Upper lobe of left lung (tissue), 6 donors: Measurements from ENCODE around the gene SMAD9. TPM values are rescaled to one million over a fixed set of nuclear protein-coding genes. Genes with fewer than 3 reads are reported as not detected.

Experiments
- ATAC-seq, 2 donors: fragments of 200-7000 bp; cut with Tn5 transposase; one replicate each; pipeline ENCODE4 v1.9.1; 2022; ENCODE audit warnings: mild to moderate bottlenecking in 2 of 2, moderate library complexity in 2 of 2; ENCODE audit not compliant: low FRiP score in 2 of 2
- DNase-seq, 2 donors: peaks; one replicate each; pipeline ENCODE4 v3.0.0-alpha.2; 2019 to 2020
- H3K27ac ChIP-seq, 4 donors: fragments of 200-600 bp; sonication (generic); one replicate each; pipeline ENCODE4 v1.5.1; 2016 to 2019
- H3K27me3 ChIP-seq, 4 donors: fragments of 200-600 bp; sonication (generic); one replicate each; pipeline ENCODE4 v1.5.1; 2017 to 2019
- H3K36me3 ChIP-seq, 4 donors: fragments of 200-600 bp; sonication (generic); one replicate each; pipeline ENCODE4 v1.5.1; 2016 to 2019
- H3K4me1 ChIP-seq, 4 donors: fragments of 200-600 bp; sonication (generic); one replicate each; pipeline ENCODE4 v1.5.1; 2018 to 2019
- H3K4me3 ChIP-seq, 4 donors: fragments of 200-600 bp; sonication (generic); one replicate each; pipeline ENCODE4 v1.5.1; 2017 to 2019; ENCODE audit warnings: mild to moderate bottlenecking in 2 of 4, moderate library complexity in 1 of 4
- H3K9me3 ChIP-seq, 4 donors: fragments of 200-600 bp; sonication (generic); one replicate each; pipeline ENCODE4 v1.5.1; 2018 to 2019
- CTCF ChIP-seq, 6 experiments: fragments of 450-650 bp in 4 of 6; fragments of 200-600 bp in 2 of 6; sonication (generic) in 2 of 6; IDR thresholded peaks; one replicate each; pipeline ENCODE4 v1.5.1; 2016 to 2019; ENCODE audit warnings: antibody characterized with exemption in 6 of 6
- EP300 ChIP-seq, 4 donors: sonication (generic); formaldehyde crosslinking; IDR thresholded peaks; one replicate each; pipeline ENCODE4 v1.5.1; 2017; ENCODE audit warnings: antibody characterized with exemption in 4 of 4, control low read depth in 2 of 4
- POLR2A ChIP-seq, 4 donors: fragments of 450-650 bp; IDR thresholded peaks; one replicate each; pipeline ENCODE4 v1.5.1; 2016 to 2017; ENCODE audit warnings: antibody characterized with exemption in 4 of 4, mild to moderate bottlenecking in 2 of 4
- POLR2AphosphoS5 ChIP-seq, 2 donors: sonication (generic); formaldehyde crosslinking; IDR thresholded peaks; one replicate each; pipeline ENCODE4 v1.5.1; 2017; ENCODE audit warnings: antibody characterized with exemption in 2 of 2
- WGBS, 2 donors: methylation state at CpG; one replicate each; pipeline ENCODE4 v1.1.5; 2017 to 2018; 5-methylcytosine and 5-hydroxymethylcytosine counted together
- total RNA-seq, 6 donors: library from RNA; depleted of rRNA in 4 of 6; stranded (reverse); fragments of >200 nt in 4 of 6; gene quantifications; one replicate each; pipeline versions ENCODE4 v1.1.0 to v1.2.1, GENCODE V29; 2016 to 2021
- donor health status: DM: no; HTN: no; CAD: no; lungs with moderate emphysema.
- donor health status: DM: no; HTN: yes; CAD: no; lungs with severe emphysema.

SMAD9 gene
- total RNA-seq, 6 donors from 2014 or later: 8.4 to 15.9 (median 11.5) TPM

DNA sequence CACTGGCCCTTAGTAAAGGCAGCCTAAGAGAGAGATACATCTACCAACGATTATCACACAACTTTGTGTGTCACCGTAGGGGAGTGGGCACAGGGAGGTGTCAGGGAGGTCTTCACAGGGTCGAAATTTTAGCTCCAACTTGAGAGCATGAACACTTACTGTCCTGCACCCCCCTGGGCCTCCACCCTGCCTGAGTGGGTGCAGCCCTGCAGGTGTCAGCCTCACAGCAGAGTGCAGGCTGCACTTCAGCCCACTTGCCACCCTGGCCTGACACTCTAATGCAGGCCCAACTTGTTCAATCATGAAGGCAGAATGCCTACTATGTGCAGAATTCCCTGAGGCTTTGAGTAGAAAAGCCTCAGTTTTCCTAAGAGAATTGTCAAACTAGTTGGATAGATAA, 4.0 kb upstream of the SMAD9 start:
- 75 to 80% methylated on average over 3 of the region's 3 CpGs for WGBS, 2 donors
- no peak for ATAC-seq

GRCh38 chr13:36921631-36922301, 1.7 kb upstream of the SMAD9 start:
- H3K27ac ChIP-seq: no peak overlapping the region
- DNase-seq (no peak), ATAC-seq (no peak)
- no peak for TF ChIP-seq EP300 (IDR thresholded peaks at IDR 0.05)
- TF ChIP-seq CTCF (IDR thresholded peaks at IDR 0.05): no peak
- TF ChIP-seq POLR2AphosphoS5 (IDR thresholded peaks at IDR 0.05): no peak
- TF ChIP-seq POLR2A (IDR thresholded peaks at IDR 0.05): no peak
- peaks cover 0 to 6% (median 0%) of the 10 kb centered on the region in 4 donors for H3K27me3 ChIP-seq
- no peaks in the 10 kb centered on the region for H3K36me3 ChIP-seq
- no peak overlapping the region for H3K4me3 ChIP-seq
- H3K4me1 ChIP-seq: peaks cover 0 to 27% (median 5%) of the 10 kb centered on the region in 4 donors
- no peaks in the 10 kb centered on the region for H3K9me3 ChIP-seq
- WGBS, 2 donors: 83% methylated on average over 10 of the region's 10 CpGs

More for the DNA sequence above, 4.0 kb upstream of the SMAD9 start:
- H3K4me1 ChIP-seq: peaks cover 0 to 17% (median 2%) of the 10 kb centered on the region in 4 donors
- no peaks in the 10 kb centered on the region for H3K9me3 ChIP-seq
- TF ChIP-seq POLR2AphosphoS5 (IDR thresholded peaks at IDR 0.05): no peak
- TF ChIP-seq CTCF (IDR thresholded peaks at IDR 0.05): no peak
- no peak for TF ChIP-seq EP300 (IDR thresholded peaks at IDR 0.05)
- H3K27me3 ChIP-seq: peaks cover 0 to 6% (median 0%) of the 10 kb centered on the region in 4 donors
- H3K27ac ChIP-seq: no peak overlapping the region
- H3K36me3 ChIP-seq: no peaks in the 10 kb centered on the region
- no peak overlapping the region for H3K4me3 ChIP-seq
- DNase-seq: no peak

GRCh38 chr13:36920616-36921185, 663 bp upstream of the SMAD9 start:
- Histone ChIP-seq H3K9me3 (no peaks in the 10 kb centered on the region), H3K36me3 (no peaks in the 10 kb centered on the region), H3K4me1 (peaks cover 0 to 27% (median 5%) of the 10 kb centered on the region in 4 donors), H3K27me3 (peaks cover 0 to 6% (median 0%) of the 10 kb centered on the region in 4 donors), H3K27ac (peak overlapping the region in 3 of 4 donors; percentile 55 to 85 (median 78)), H3K4me3 (peak overlapping the region; percentile 13 to 83 (median 68))
- TF ChIP-seq POLR2AphosphoS5 (IDR thresholded peaks at IDR 0.05): no peak
- TF ChIP-seq POLR2A (IDR thresholded peaks at IDR 0.05): no peak
- no peak for TF ChIP-seq CTCF (IDR thresholded peaks at IDR 0.05)
- TF ChIP-seq EP300 (IDR thresholded peaks at IDR 0.05): no peak
- DNase-seq (no peak), ATAC-seq (no peak)
- WGBS, 2 donors: 65 to 66% methylated on average over 9 of the region's 9 CpGs

GRCh38 chr13:36919171-36919832, 736 bp downstream of the SMAD9 start:
- Histone ChIP-seq H3K36me3 (no peaks in the 10 kb centered on the region), H3K27ac (peak overlapping the region; percentile 75 to 85 (median 83)), H3K4me1 (peaks cover 0 to 27% (median 5%) of the 10 kb centered on the region in 4 donors), H3K27me3 (peaks cover 0 to 6% (median 0%) of the 10 kb centered on the region in 4 donors), H3K9me3 (no peaks in the 10 kb centered on the region), H3K4me3 (peak overlapping the region; percentile 64 to 83 (median 71))
- DNase-seq (peak; percentile 27 to 88), ATAC-seq (peak; percentile 62 to 84)
- 2 to 3% methylated on average over 20 to 30 of the region's 51 CpGs for WGBS, 2 donors
- no peak for TF ChIP-seq CTCF (IDR thresholded peaks at IDR 0.05)
- TF ChIP-seq POLR2A (IDR thresholded peaks at IDR 0.05): no peak
- no peak for TF ChIP-seq EP300 (IDR thresholded peaks at IDR 0.05)
- TF ChIP-seq POLR2AphosphoS5 (IDR thresholded peaks at IDR 0.05): no peak
